Uterus (tissue), 2 donors: ENCODE data around the gene NRXN3.

Source experiments
- CTCF ChIP-seq, 4 experiments: fragments of 200-600 bp in 2 of 4; fragments of 450-650 bp in 2 of 4; sonication (generic) in 2 of 4; IDR thresholded peaks; one replicate each; pipeline ENCODE4 v1.5.1; 2016 to 2019; ENCODE audit warnings: antibody characterized with exemption in 4 of 4, mild to moderate bottlenecking in 2 of 4, moderate library complexity in 1 of 4
- POLR2A ChIP-seq, 2 donors: fragments of 450-650 bp; IDR thresholded peaks; one replicate each; pipeline ENCODE4 v1.6.1; 2016; ENCODE audit warnings: antibody characterized with exemption in 2 of 2, mild to moderate bottlenecking in 1 of 2, moderate library complexity in 1 of 2

GRCh38 chr14:79421811-79422210, 1251.6 kb downstream of the NRXN3 start:
- no peak for TF ChIP-seq CTCF (IDR thresholded peaks at IDR 0.05)
- TF ChIP-seq POLR2A (IDR thresholded peaks at IDR 0.05): no peak
